GM12878 (cell line): Measurements from ENCODE around the gene DMRTC2. TPM values are rescaled to one million over a fixed set of nuclear protein-coding genes. Genes with fewer than 3 reads are reported as not detected.

Experiments
- BCL11A ChIP-seq: IDR thresholded peaks from 2 replicates; pipeline ENCODE4 v1.6.1; 2011; ENCODE audit warnings: low read depth, low read length
- CREB1 ChIP-seq: IDR thresholded peaks from 2 replicates; pipeline ENCODE4 v1.6.1; 2012; ENCODE audit warnings: low read depth, mild to moderate bottlenecking, inconsistent platforms
- EP300 ChIP-seq, 2 experiments: fragments of 150-350 bp in 1 of 2; IDR thresholded peaks; 2 replicates each; pipeline ENCODE4 v1.6.1; 2011 to 2012; ENCODE audit warnings: low read depth in 2 of 2, low read length in 2 of 2, borderline replicate concordance in 1 of 2, improper control_type of control experiment in 1 of 2, inconsistent platforms in 1 of 2; ENCODE audit not compliant: control insufficient read depth in 1 of 2
- FOS ChIP-seq: IDR thresholded peaks from 3 replicates; pipeline ENCODE4 v1.6.1; 2011; ENCODE audit warnings: borderline replicate concordance; ENCODE audit not compliant: insufficient read length; ENCODE audit errors: extremely low read depth
- GATAD2B ChIP-seq: fragments of 450-650 bp; conservative IDR thresholded peaks from 2 replicates; pipeline ENCODE4 v1.6.1; 2017; ENCODE audit warnings: low read depth, mild to moderate bottlenecking, moderate library complexity
- MEF2A ChIP-seq: IDR thresholded peaks from 2 replicates; pipeline ENCODE4 v1.6.1; 2011; ENCODE audit warnings: low read depth, mild to moderate bottlenecking, low read length, moderate library complexity; ENCODE audit not compliant: insufficient read depth
- NRF1 ChIP-seq: conservative IDR thresholded peaks from 2 replicates; pipeline ENCODE4 v1.6.1; 2011; ENCODE audit warnings: mild to moderate bottlenecking, low read depth, low read length, improper control_type of control experiment
- RAD21 ChIP-seq: IDR thresholded peaks from 2 replicates; pipeline ENCODE4 v1.6.1; 2011; ENCODE audit warnings: mild to moderate bottlenecking, low read depth, low read length, moderate library complexity; ENCODE audit not compliant: insufficient read depth
- RELA ChIP-seq: fragments of 450-650 bp; IDR thresholded peaks from 2 replicates; pipeline ENCODE4 v1.8.0; 2014; ENCODE audit warnings: borderline replicate concordance; ENCODE audit not compliant: partially characterized antibody
- SMAD5 ChIP-seq: IDR thresholded peaks from 2 replicates; pipeline ENCODE4 v1.6.1; 2016; ENCODE audit warnings: antibody characterized with exemption, low read depth
- SMARCA5 ChIP-seq: fragments of 450-650 bp; IDR thresholded peaks from 2 replicates; pipeline ENCODE4 v1.6.1; 2017; ENCODE audit warnings: mild to moderate bottlenecking
- SUZ12 ChIP-seq: fragments of 200-600 bp; sonication (generic); IDR thresholded peaks from one replicate; pipeline ENCODE4 v1.6.1; 2018; ENCODE audit warnings: antibody characterized with exemption, mild to moderate bottlenecking; ENCODE audit not compliant: unreplicated experiment
- TAF1 ChIP-seq: IDR thresholded peaks from 2 replicates; pipeline ENCODE4 v1.6.1; 2011; ENCODE audit warnings: mild to moderate bottlenecking, low read depth, low read length, borderline replicate concordance
- YY1 ChIP-seq: IDR thresholded peaks from 2 replicates; pipeline ENCODE4 v1.6.1; 2011; ENCODE audit warnings: low read depth, mild to moderate bottlenecking, low read length
- polyA plus RNA-seq, 11 experiments: library from polyadenylated mRNA; depleted of rRNA in 4 of 11; unstranded in 6 of 11; stranded (reverse) in 5 of 11; fragments of >200 nt; fragmentation: Nextera tagmentation in 4 of 11; fragmentation: Illumina TruSeq in 1 of 11; extraction: Ambion mirVana in 4 of 11; extraction: Trizol in 1 of 11; gene quantifications; 1 replicate in 1 of 11; 2 replicates in 10 of 11; pipeline versions ENCODE4 v1.2.1 to v1.2.3, GENCODE V29; 2011 to 2016; ENCODE audit warnings: inconsistent platforms in 2 of 11, missing spikeins in 2 of 11, low read depth in 1 of 11
- total RNA-seq, 4 experiments: library from RNA; depleted of rRNA in 3 of 4; stranded (reverse); fragments of >200 nt in 3 of 4; fragmentation: Illumina TruSeq in 1 of 4; extraction: Trizol in 1 of 4; gene quantifications; 2 replicates each; pipeline versions ENCODE4 v1.2.1 to v1.2.3, GENCODE V29; 2013 to 2021
- TF ChIP-seq, protein P1 (sequence below): IDR thresholded peaks from 2 replicates; pipeline ENCODE4 v1.6.1; 2011; ENCODE audit warnings: low read depth, mild to moderate bottlenecking, low read length, moderate library complexity, borderline replicate concordance; ENCODE audit errors: extremely low read depth
- TF ChIP-seq, protein P2 (sequence below), 3 experiments: IDR thresholded peaks in 2 of 3; conservative IDR thresholded peaks in 1 of 3; 2 replicates each; pipeline ENCODE4 v1.5.1; 2011; ENCODE audit warnings: low read depth in 3 of 3, low read length in 3 of 3, mild to moderate bottlenecking in 3 of 3, control low read depth in 2 of 3, moderate library complexity in 2 of 3, inconsistent platforms in 1 of 3, mixed read lengths in 1 of 3; ENCODE audit not compliant: control insufficient read depth in 2 of 3, insufficient read depth in 1 of 3; ENCODE audit errors: extremely low read depth in 1 of 3
- TF ChIP-seq, protein P3 (sequence below): IDR thresholded peaks from 2 replicates; pipeline ENCODE4 v1.6.1; 2012; ENCODE audit warnings: low read depth, low read length, improper control_type of control experiment
- TF ChIP-seq, protein P4 (sequence below): fragments of 450-650 bp; IDR thresholded peaks from 2 replicates; pipeline ENCODE4 v1.6.1; 2017; ENCODE audit warnings: mild to moderate bottlenecking, low read depth, inconsistent platforms; ENCODE audit not compliant: poor library complexity, severe bottlenecking
- TF ChIP-seq, protein P5 (sequence below): fragments of 450-650 bp; formaldehyde crosslinking; IDR thresholded peaks from 2 replicates; pipeline ENCODE4 v1.4.0; 2022; ENCODE audit warnings: mild to moderate bottlenecking, moderate library complexity

DMRTC2 gene
- total and polyA plus RNA-seq, 10 of the 15 experiments (the other 5 are each of a cell fraction or from before 2014, with no cell fraction given) = not detected

DNA sequence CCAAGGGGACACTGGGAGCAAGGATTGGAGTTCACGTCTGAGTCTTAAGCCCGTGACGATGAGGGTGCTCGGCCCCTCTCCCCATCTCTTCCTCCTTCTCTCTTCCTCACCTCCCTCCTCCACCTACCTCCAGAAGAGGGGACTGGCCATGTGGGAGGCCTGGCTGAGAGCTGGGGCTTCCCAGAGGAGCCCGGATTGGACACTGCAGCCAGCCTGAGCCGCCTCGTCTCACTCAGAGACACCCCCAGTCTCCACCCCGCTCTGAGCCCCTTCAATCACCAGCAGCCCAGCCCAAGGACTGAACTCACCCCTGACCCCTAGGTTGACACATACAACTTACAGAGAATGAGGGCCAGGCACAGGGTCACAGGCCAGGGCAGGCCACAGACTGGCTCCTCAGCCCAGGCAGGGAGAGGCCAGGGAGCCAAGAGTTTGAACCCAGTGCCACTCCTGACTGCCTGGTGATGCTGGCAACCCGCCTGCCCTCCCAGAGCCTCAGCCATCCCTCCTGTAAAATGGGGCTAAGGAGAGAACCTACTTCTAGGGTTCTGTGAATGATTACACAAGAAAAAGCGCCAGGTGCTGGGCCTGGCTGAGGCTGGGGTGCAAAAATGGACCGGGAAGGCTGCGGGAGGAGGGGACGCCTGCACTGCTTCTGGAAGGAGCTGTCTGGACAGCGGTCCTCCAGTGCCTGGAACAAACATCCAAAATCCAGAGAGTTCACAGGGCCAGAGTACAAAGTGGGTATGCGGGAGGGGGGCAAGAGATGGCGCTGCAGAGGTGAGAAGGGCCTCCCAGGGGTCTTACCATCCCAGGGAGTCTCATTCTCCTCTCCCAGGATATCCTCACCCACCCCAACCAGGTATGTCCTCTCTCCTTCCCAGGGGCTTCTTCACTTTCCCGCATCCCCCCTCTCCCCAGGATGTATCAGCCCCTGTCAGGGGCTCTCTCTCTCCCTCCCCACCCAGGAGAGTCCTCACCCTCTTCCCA is 33.4 kb downstream of the DMRTC2 start (continued):
- TF ChIP-seq, protein P1, sequence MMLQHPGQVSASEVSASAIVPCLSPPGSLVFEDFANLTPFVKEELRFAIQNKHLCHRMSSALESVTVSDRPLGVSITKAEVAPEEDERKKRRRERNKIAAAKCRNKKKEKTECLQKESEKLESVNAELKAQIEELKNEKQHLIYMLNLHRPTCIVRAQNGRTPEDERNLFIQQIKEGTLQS = no peak
- TF ChIP-seq CREB1 (0 out of 2 replicates have a peak, but pooled peaks have one; percentile 6), RAD21 (no peak), NRF1 (no peak), FOS (no peak), TAF1 (peak; percentile 74; the same call in 1 of the 2 replicates), BCL11A (no peak), RELA (peak; percentile 80), GATAD2B (no peak), SMARCA5 (peak; percentile 79), SMAD5 (peak; percentile 92), MEF2A (no peak), YY1 (no peak), SUZ12 (no peak), EP300 (IDR thresholded peaks at IDR 0.05; ENCODE audit: borderline replicate concordance in 1 of 2, control insufficient read depth in 1 of 2, low read depth in 2 of 2, low read length in 2 of 2) (no peak)
- TF ChIP-seq, protein P2, sequence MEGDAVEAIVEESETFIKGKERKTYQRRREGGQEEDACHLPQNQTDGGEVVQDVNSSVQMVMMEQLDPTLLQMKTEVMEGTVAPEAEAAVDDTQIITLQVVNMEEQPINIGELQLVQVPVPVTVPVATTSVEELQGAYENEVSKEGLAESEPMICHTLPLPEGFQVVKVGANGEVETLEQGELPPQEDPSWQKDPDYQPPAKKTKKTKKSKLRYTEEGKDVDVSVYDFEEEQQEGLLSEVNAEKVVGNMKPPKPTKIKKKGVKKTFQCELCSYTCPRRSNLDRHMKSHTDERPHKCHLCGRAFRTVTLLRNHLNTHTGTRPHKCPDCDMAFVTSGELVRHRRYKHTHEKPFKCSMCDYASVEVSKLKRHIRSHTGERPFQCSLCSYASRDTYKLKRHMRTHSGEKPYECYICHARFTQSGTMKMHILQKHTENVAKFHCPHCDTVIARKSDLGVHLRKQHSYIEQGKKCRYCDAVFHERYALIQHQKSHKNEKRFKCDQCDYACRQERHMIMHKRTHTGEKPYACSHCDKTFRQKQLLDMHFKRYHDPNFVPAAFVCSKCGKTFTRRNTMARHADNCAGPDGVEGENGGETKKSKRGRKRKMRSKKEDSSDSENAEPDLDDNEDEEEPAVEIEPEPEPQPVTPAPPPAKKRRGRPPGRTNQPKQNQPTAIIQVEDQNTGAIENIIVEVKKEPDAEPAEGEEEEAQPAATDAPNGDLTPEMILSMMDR (IDR thresholded peaks at IDR 0.05 in 2 of 3, conservative IDR thresholded peaks at IDR 0.05 in 1 of 3; ENCODE audit: control insufficient read depth in 2 of 3, extremely low read depth in 1 of 3, insufficient read depth in 1 of 3, low read depth in 3 of 3, low read length in 3 of 3) = peak in 1 of 3 experiments; percentile 8; a peak in 1 of 6 replicates
- TF ChIP-seq, protein P3, sequence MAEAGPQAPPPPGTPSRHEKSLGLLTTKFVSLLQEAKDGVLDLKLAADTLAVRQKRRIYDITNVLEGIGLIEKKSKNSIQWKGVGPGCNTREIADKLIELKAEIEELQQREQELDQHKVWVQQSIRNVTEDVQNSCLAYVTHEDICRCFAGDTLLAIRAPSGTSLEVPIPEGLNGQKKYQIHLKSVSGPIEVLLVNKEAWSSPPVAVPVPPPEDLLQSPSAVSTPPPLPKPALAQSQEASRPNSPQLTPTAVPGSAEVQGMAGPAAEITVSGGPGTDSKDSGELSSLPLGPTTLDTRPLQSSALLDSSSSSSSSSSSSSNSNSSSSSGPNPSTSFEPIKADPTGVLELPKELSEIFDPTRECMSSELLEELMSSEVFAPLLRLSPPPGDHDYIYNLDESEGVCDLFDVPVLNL = no peak
- TF ChIP-seq, protein P4, sequence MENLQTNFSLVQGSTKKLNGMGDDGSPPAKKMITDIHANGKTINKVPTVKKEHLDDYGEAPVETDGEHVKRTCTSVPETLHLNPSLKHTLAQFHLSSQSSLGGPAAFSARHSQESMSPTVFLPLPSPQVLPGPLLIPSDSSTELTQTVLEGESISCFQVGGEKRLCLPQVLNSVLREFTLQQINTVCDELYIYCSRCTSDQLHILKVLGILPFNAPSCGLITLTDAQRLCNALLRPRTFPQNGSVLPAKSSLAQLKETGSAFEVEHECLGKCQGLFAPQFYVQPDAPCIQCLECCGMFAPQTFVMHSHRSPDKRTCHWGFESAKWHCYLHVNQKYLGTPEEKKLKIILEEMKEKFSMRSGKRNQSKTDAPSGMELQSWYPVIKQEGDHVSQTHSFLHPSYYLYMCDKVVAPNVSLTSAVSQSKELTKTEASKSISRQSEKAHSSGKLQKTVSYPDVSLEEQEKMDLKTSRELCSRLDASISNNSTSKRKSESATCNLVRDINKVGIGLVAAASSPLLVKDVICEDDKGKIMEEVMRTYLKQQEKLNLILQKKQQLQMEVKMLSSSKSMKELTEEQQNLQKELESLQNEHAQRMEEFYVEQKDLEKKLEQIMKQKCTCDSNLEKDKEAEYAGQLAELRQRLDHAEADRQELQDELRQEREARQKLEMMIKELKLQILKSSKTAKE = no peak
- TF ChIP-seq, protein P5, sequence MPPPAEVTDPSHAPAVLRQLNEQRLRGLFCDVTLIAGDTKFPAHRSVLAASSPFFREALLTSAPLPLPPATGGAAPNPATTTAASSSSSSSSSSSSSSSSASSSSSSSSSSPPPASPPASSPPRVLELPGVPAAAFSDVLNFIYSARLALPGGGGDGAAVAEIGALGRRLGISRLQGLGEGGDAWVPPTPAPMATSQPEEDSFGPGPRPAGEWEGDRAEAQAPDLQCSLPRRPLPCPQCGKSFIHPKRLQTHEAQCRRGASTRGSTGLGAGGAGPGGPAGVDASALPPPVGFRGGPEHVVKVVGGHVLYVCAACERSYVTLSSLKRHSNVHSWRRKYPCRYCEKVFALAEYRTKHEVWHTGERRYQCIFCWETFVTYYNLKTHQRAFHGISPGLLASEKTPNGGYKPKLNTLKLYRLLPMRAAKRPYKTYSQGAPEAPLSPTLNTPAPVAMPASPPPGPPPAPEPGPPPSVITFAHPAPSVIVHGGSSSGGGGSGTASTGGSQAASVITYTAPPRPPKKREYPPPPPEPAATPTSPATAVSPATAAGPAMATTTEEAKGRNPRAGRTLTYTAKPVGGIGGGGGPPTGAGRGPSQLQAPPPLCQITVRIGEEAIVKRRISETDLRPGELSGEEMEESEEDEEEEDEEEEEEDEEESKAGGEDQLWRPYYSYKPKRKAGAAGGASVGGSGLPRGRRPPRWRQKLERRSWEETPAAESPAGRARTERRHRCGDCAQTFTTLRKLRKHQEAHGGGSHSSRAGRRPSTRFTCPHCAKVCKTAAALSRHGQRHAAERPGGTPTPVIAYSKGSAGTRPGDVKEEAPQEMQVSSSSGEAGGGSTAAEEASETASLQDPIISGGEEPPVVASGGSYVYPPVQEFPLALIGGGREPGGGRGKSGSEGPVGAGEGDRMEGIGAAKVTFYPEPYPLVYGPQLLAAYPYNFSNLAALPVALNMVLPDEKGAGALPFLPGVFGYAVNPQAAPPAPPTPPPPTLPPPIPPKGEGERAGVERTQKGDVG (CRISPR knock-in tag) = no peak
